Measurements from ENCODE around the gene UCHL3. TPM values are rescaled to one million over a fixed set of nuclear protein-coding genes. Genes with fewer than 3 reads are reported as not detected.

The UCHL3 gene
- total and polyA plus RNA-seq, 2 experiments from 2014 or later, result 64.6 to 143 TPM

- TF ChIP-seq ZNF114 (CRISPR knock-in tag; IDR thresholded peaks at IDR 0.05) (no peak), CREB1 (CRISPR knock-in tag; IDR thresholded peaks at IDR 0.05; ENCODE audit: low read depth) (no peak), POLR2AphosphoS5 (IDR thresholded peaks at IDR 0.05; ENCODE audit: low read depth) (no peak)
Observed at GRCh38 chr13:75514080-75514995, 35.3 kb upstream of the UCHL3 start (continued).

- peaks cover 39% of the 10 kb centered on the region for H3K9me3 Mint-ChIP-seq
- Histone ChIP-seq H2AFZ (no peak overlapping the region), H4K20me1 (replicated peaks; ENCODE audit: insufficient read depth) (no peaks in the 10 kb centered on the region), H3K27me3 (ENCODE audit: insufficient read depth) (no peaks in the 10 kb centered on the region), H3K79me2 (replicated peaks; ENCODE audit: insufficient read depth) (no peaks in the 10 kb centered on the region), H3K4me3 (no peak overlapping the region), H3K27ac (ENCODE audit: low read depth) (no peak overlapping the region), H3F3A (replicated peaks; ENCODE audit: low read depth) (no peaks in the 10 kb centered on the region), H3K9me2 (ENCODE audit: insufficient read depth) (peaks cover 3% of the 10 kb centered on the region; the same call in 1 of the 2 replicates), H3K36me3 (ENCODE audit: insufficient read depth) (no peaks in the 10 kb centered on the region; the same call in 1 of the 2 replicates), H3K4me1 (ENCODE audit: insufficient read depth) (no peaks in the 10 kb centered on the region), H3K4me2 (no peak overlapping the region)
- no peak overlapping the region for H3K4me3 Mint-ChIP-seq
- DNase-seq (ENCODE audit: low spot score) (no peak), ATAC-seq (no peak)
- no peak overlapping the region for H3K27ac Mint-ChIP-seq
- no peaks in the 10 kb centered on the region for H3K4me1 Mint-ChIP-seq
- H3K36me3 Mint-ChIP-seq (ENCODE audit: low read depth), result peaks cover 35% of the 10 kb centered on the region
- no peak for TF ChIP-seq ZNF331 (CRISPR knock-in tag; IDR thresholded peaks at IDR 0.05; ENCODE audit: low read depth)
- no peak for TF ChIP-seq CTCF (conservative IDR thresholded peaks at IDR 0.05; ENCODE audit: low read depth in 2 of 2)
- no peak for TF ChIP-seq POLR2AphosphoS5 (IDR thresholded peaks at IDR 0.05; ENCODE audit: low read depth)
- TF ChIP-seq NANOG (IDR thresholded peaks at IDR 0.05; ENCODE audit: borderline replicate concordance), result no peak
- no peak for TF ChIP-seq REST (IDR thresholded peaks at IDR 0.05; ENCODE audit: unreplicated experiment)
- TF ChIP-seq EZH2phosphoT487 (IDR thresholded peaks at IDR 0.05; ENCODE audit: unreplicated experiment), result no peak
- H3K27me3 Mint-ChIP-seq (ENCODE audit: insufficient read depth, low read depth, poor library complexity), result no peaks in the 10 kb centered on the region
Observed at GRCh38 chr13:75518439-75519088, 31.0 kb upstream of the UCHL3 start.

Measured in GM23338 (cell line).